Endodermal cell (in vitro differentiated cells): Measurements from ENCODE around the gene ANXA4. TPM values are rescaled to one million over a fixed set of nuclear protein-coding genes. Genes with fewer than 3 reads are reported as not detected.

Experiments used
- DNase-seq: peaks from one replicate; pipeline ENCODE4 v3.0.0-alpha.2; 2017
- H3K27ac ChIP-seq: 2 replicates; pipeline ENCODE4 v1.5.1; 2013; ENCODE audit warnings: mild to moderate bottlenecking, low read depth, low read length, moderate library complexity
- H3K27me3 ChIP-seq: 2 replicates; pipeline ENCODE4 v1.6.1; 2013; ENCODE audit warnings: mild to moderate bottlenecking, low read length, moderate library complexity; ENCODE audit not compliant: insufficient read depth, control insufficient read depth, poor library complexity, severe bottlenecking
- H3K36me3 ChIP-seq: 2 replicates; pipeline ENCODE4 v1.7.0; 2013; ENCODE audit warnings: mild to moderate bottlenecking, low read length, moderate library complexity; ENCODE audit not compliant: control insufficient read depth, insufficient read depth
- H3K4me1 ChIP-seq: one replicate; pipeline ENCODE4 v1.7.0; 2013; ENCODE audit warnings: low read length; ENCODE audit not compliant: control insufficient read depth, insufficient read depth
- H3K4me3 ChIP-seq: 2 replicates; pipeline ENCODE4 v1.5.1; 2013; ENCODE audit warnings: mild to moderate bottlenecking, low read length, moderate library complexity
- H3K9ac ChIP-seq: 2 replicates; pipeline ENCODE4 v1.6.1; 2013; ENCODE audit warnings: mild to moderate bottlenecking, low read length, moderate library complexity; ENCODE audit not compliant: poor library complexity, severe bottlenecking; ENCODE audit errors: extremely low read depth
- H3K9me3 ChIP-seq: 2 replicates; pipeline ENCODE4 v1.6.1; 2013; ENCODE audit warnings: mild to moderate bottlenecking, low read length, moderate library complexity; ENCODE audit not compliant: control insufficient read depth
- H3K27ac Mint-ChIP-seq: 2 replicates; pipeline ENCODE4 v1.8.0; 2020; ENCODE audit warnings: mixed read lengths
- H3K27me3 Mint-ChIP-seq: 2 replicates; pipeline ENCODE4 v1.8.0; 2021; ENCODE audit warnings: mild to moderate bottlenecking, mixed read lengths; ENCODE audit not compliant: insufficient read depth
- H3K36me3 Mint-ChIP-seq: 2 replicates; pipeline ENCODE4 v1.8.0; 2020; ENCODE audit warnings: low read depth, mixed read lengths
- H3K4me1 Mint-ChIP-seq: 2 replicates; pipeline ENCODE4 v1.8.0; 2020; ENCODE audit warnings: mixed read lengths
- H3K4me3 Mint-ChIP-seq: 2 replicates; pipeline ENCODE4 v1.8.0; 2020; ENCODE audit warnings: mild to moderate bottlenecking, moderate library complexity, mixed read lengths
- H3K9me3 Mint-ChIP-seq: 2 replicates; pipeline ENCODE4 v1.8.0; 2020; ENCODE audit warnings: mild to moderate bottlenecking, mixed read lengths
- CTCF ChIP-seq: fragments of 200-600 bp; sonication (generic); conservative IDR thresholded peaks from 2 replicates; pipeline ENCODE4 v1.5.0; 2021; ENCODE audit warnings: antibody characterized with exemption, mild to moderate bottlenecking
- WGBS, 2 experiments: methylation state at CpG; one replicate each; pipeline versions ENCODE4 v1.1.5 to v1.1.7; 2013; ENCODE audit warnings: missing lambda C conversion rate in 2 of 2, mixed read lengths in 1 of 2; ENCODE audit not compliant: insufficient coverage in 1 of 2, insufficient read length in 1 of 2; 5-methylcytosine and 5-hydroxymethylcytosine counted together
- total RNA-seq, 2 donors: library from RNA; stranded (reverse); fragmentation: NEBNext Ultra II Directional in 1 of 2; extraction: Animal tissue kit (Norgen Biotek cat#: 25700) in 1 of 2; gene quantifications; 2 replicates in 1 of 2; 3 replicates in 1 of 2; pipeline ENCODE4 v1.2.1, GENCODE V29; 2021

ANXA4 gene
- total RNA-seq, 2 donors from 2014 or later = 18.0 to 21.4 TPM

- TF ChIP-seq CTCF = no peak
- DNase-seq = no peak
- peaks cover 55% of the 10 kb centered on the region for H3K36me3 ChIP-seq
- Mint-ChIP-seq H3K27me3 (no peaks in the 10 kb centered on the region), H3K9me3 (no peaks in the 10 kb centered on the region), H3K27ac (no peak overlapping the region), H3K36me3 (peaks cover 45% of the 10 kb centered on the region), H3K4me3 (no peak overlapping the region), H3K4me1 (peaks cover 21% of the 10 kb centered on the region)
- no peaks in the 10 kb centered on the region for H3K9me3 ChIP-seq
- 89 to 97% methylated on average over 2 of the region's 3 CpGs for WGBS, 2 experiments
- H3K27me3 ChIP-seq = peaks cover 13% of the 10 kb centered on the region
- H3K27ac ChIP-seq = no peak overlapping the region
- no peak overlapping the region for H3K4me3 ChIP-seq
- no peak overlapping the region for H3K9ac ChIP-seq
- peaks cover 13% of the 10 kb centered on the region for H3K4me1 ChIP-seq
Observed at GRCh38 chr2:69844560-69844959, 102.6 kb downstream of the ANXA4 start.

- peaks cover 11% of the 10 kb centered on the region for H3K27me3 ChIP-seq
- peaks cover 14% of the 10 kb centered on the region for H3K4me1 ChIP-seq
- peaks cover 53% of the 10 kb centered on the region for H3K36me3 ChIP-seq
- H3K27ac ChIP-seq = no peak overlapping the region
- Mint-ChIP-seq H3K27ac (no peak overlapping the region), H3K4me3 (no peak overlapping the region), H3K27me3 (peaks cover 5% of the 10 kb centered on the region), H3K4me1 (peaks cover 23% of the 10 kb centered on the region), H3K36me3 (peaks cover 46% of the 10 kb centered on the region), H3K9me3 (no peaks in the 10 kb centered on the region)
- 97 to 100% methylated on average over 3 to 8 of the region's 9 CpGs for WGBS, 2 experiments
- H3K9me3 ChIP-seq = no peaks in the 10 kb centered on the region
- DNase-seq = no peak
- no peak overlapping the region for H3K4me3 ChIP-seq
- no peak overlapping the region for H3K9ac ChIP-seq
- no peak for TF ChIP-seq CTCF
Observed at GRCh38 chr2:69846182-69847067, 104.5 kb downstream of the ANXA4 start.

- Histone ChIP-seq H3K36me3 (peaks cover 47% of the 10 kb centered on the region), H3K9me3 (no peaks in the 10 kb centered on the region), H3K27me3 (peaks cover 6% of the 10 kb centered on the region), H3K27ac (no peak overlapping the region), H3K9ac (no peak overlapping the region), H3K4me3 (no peak overlapping the region), H3K4me1 (peaks cover 14% of the 10 kb centered on the region)
- peaks cover 21% of the 10 kb centered on the region for H3K4me1 Mint-ChIP-seq
- DNase-seq = no peak
- no peak overlapping the region for H3K27ac Mint-ChIP-seq
- no peaks in the 10 kb centered on the region for H3K9me3 Mint-ChIP-seq
- TF ChIP-seq CTCF = no peak
- WGBS, 2 experiments = 75 to 92% methylated on average over 3 to 5 of the region's 5 CpGs
- H3K36me3 Mint-ChIP-seq = peaks cover 45% of the 10 kb centered on the region
- no peak overlapping the region for H3K4me3 Mint-ChIP-seq
- peaks cover 11% of the 10 kb centered on the region for H3K27me3 Mint-ChIP-seq
Observed at GRCh38 chr2:69847068-69847828, 105.3 kb downstream of the ANXA4 start.
